GM12872 (cell line): ENCODE data around the gene AICDA.
A peak's percentile ranks its signal among the peaks of the same experiment; 100 is the strongest.

ENCODE experiments used
- TF ChIP-seq, protein P1 (sequence below): IDR thresholded peaks from 3 replicates; pipeline ENCODE4 v1.5.1; 2011; ENCODE audit warnings: low read depth, mild to moderate bottlenecking, low read length, moderate library complexity; ENCODE audit not compliant: insufficient read depth

The AICDA gene

DNA sequence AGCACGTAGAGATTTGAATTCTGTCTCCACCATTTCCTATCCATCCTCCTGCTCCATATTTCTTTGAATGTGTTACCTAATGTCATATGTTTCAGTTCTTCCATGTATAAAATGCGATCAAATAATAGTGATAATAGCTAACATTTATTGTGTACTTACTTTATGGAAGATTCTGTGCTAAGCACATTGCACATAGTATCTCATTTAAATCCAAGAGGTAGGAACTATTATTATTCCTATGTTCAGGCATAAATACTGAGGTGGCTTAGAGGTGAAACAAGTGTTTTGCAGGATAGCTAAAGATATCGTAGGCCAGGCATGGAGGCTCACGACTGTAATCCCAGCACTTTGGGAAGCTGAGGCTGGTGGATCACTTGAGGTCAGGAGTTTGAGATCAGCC lies 17.5 kb upstream of the AICDA start:
- TF ChIP-seq, protein P1, sequence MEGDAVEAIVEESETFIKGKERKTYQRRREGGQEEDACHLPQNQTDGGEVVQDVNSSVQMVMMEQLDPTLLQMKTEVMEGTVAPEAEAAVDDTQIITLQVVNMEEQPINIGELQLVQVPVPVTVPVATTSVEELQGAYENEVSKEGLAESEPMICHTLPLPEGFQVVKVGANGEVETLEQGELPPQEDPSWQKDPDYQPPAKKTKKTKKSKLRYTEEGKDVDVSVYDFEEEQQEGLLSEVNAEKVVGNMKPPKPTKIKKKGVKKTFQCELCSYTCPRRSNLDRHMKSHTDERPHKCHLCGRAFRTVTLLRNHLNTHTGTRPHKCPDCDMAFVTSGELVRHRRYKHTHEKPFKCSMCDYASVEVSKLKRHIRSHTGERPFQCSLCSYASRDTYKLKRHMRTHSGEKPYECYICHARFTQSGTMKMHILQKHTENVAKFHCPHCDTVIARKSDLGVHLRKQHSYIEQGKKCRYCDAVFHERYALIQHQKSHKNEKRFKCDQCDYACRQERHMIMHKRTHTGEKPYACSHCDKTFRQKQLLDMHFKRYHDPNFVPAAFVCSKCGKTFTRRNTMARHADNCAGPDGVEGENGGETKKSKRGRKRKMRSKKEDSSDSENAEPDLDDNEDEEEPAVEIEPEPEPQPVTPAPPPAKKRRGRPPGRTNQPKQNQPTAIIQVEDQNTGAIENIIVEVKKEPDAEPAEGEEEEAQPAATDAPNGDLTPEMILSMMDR = no peak

DNA sequence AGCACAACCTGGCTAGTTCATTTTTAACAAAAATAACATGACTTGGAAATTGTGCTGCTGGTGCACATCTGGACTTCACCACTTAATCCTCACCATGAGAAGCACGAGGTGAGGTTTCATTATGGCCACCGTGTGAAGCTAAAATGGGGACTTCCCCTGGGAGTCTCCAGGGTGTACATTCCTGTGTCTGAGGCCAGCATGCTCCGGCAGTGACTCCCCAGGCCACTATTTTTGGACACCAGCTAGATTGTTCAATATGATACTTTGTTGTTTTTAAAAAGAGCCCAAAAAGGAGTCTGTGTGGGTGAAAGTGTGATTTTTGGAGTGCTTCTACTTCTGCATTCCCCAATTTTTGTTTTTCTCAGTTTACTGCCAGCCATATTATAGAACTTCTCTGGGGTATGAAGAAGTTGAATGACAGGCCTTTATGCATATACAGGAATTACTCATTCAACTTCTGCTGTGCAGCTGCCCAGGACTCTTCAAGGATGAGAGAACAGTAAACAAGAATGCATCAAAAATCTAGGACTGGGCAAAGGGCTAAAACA lies 16.9 kb upstream of the AICDA start:
- TF ChIP-seq, protein P1 = no peak

GRCh38 chr12:8628731-8629130 lies 16.1 kb upstream of the AICDA start:
- TF ChIP-seq, protein P1 = no peak

GRCh38 chr12:8622646-8623045 lies 10.0 kb upstream of the AICDA start:
- TF ChIP-seq, protein P1 = no peak

GRCh38 chr12:8615206-8615605 lies 2.5 kb upstream of the AICDA start:
- TF ChIP-seq, protein P1 = no peak

DNA sequence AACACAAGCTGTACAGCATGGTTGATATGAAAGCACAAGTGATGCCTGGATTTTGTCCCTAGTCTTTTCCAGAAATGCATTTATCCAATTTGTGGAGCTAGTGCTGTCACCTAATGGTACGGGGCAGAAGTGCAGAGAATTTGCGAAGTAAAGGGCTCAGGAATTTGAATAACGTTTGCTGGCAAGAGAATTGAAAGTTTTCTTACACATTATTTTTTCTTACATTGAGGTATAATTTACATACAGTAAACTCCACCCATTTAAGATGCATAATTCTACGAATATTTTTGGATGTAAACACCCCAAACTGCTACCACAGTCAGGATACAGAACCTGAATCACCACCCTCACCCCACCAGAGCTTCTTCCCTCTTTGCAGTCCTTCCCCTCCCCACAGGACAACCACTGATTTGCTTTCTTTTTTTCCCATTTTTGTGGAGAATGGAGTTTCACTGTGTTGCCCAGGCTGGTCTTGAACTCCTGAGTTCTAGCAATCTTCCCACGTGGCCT lies 3.5 kb downstream of the AICDA start:
- TF ChIP-seq, protein P1 = peak; percentile 83

DNA sequence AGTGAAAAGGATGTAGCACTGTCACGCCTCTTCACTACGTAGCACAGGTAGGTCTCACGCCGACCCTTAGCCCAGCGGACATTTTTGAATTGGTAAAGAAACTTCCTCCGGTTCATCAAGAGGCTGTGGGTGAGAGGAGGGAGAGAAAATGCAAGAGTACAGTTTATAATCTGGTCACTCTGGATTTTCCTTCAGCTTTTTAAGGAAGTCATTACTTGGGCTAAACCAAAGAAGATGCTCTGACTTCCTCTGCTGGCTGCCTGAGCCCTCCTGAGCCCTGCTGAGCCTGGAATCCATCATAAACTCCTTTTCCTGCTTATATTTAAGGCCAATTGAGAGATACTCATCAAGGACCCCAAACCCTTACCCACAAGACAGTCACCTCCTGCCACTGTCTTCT lies 5.8 kb downstream of the AICDA start:
- TF ChIP-seq, protein P1 = no peak
